Psoas muscle (tissue), 8 donors: ENCODE data around the gene NLRP6. TPM values are rescaled to one million over a fixed set of nuclear protein-coding genes. Genes with fewer than 3 reads are reported as not detected.

ENCODE experiments used
- ATAC-seq, 4 donors: fragments of 200-7000 bp; cut with Tn5 transposase; one replicate each; pipeline ENCODE4 v1.9.1; 2020; ENCODE audit warnings: moderate library complexity in 3 of 4, mild to moderate bottlenecking in 2 of 4
- DNase-seq, 2 donors: peaks; one replicate each; pipeline ENCODE4 v3.0.0-alpha.2; 2020
- H3K27ac ChIP-seq: fragments of 200-600 bp; one replicate; pipeline ENCODE4 v1.8.0; 2022
- H3K27me3 ChIP-seq, 3 donors: fragments of 200-600 bp in 1 of 3; one replicate each; pipeline versions ENCODE4 v1.6.1 to v1.8.0; 2013 to 2022; ENCODE audit warnings: low read length in 2 of 3, mild to moderate bottlenecking in 2 of 3, moderate library complexity in 1 of 3; ENCODE audit not compliant: insufficient read depth in 3 of 3
- H3K36me3 ChIP-seq, 2 donors: fragments of 200-600 bp in 1 of 2; one replicate each; pipeline versions ENCODE4 v1.6.1 to v1.8.0; 2013 to 2022; ENCODE audit warnings: low read depth in 1 of 2, mild to moderate bottlenecking in 1 of 2, moderate library complexity in 1 of 2; ENCODE audit not compliant: insufficient read depth in 1 of 2
- H3K4me1 ChIP-seq: fragments of 200-600 bp; one replicate; pipeline ENCODE4 v1.8.0; 2022
- H3K4me3 ChIP-seq: fragments of 200-600 bp; one replicate; pipeline ENCODE4 v1.8.0; 2022; ENCODE audit warnings: mild to moderate bottlenecking
- H3K9me3 ChIP-seq: fragments of 200-600 bp; one replicate; pipeline ENCODE4 v1.8.0; 2022
- WGBS, 3 donors: extraction: QIAGEN DNeasy Blood & Tissue Kit; methylation state at CpG; one replicate each; pipeline versions ENCODE4 v1.1.6 to v1.1.7; 2013; 5-methylcytosine and 5-hydroxymethylcytosine counted together
- intact Hi-C, 2 donors: fragments of 100-400 bp; cut with DNase I; formaldehyde crosslinking; loops; one replicate each; pipeline versions ENCODE4 v1.11.0 to v1.14.2; 2022
- polyA plus RNA-seq, 3 donors: library from polyadenylated mRNA; stranded (reverse); fragments of 200-250 nt; gene quantifications; one replicate each; pipeline ENCODE4 v1.2.3, GENCODE V29; 2013
- total RNA-seq, 4 donors: library from RNA; stranded (reverse); fragmentation: NEBNext Ultra II Directional in 2 of 4; extraction: Animal tissue kit (Norgen Biotek cat#: 25700) in 2 of 4; gene quantifications; one replicate each; pipeline versions ENCODE4 v1.2.1 to v1.2.4, GENCODE V29; 2021 to 2023
- TF ChIP-seq, protein P1 (sequence below): fragments of 200-600 bp; IDR thresholded peaks from one replicate; pipeline ENCODE4 v1.8.0; 2022; ENCODE audit warnings: antibody characterized with exemption
- donor health status: healthy with polysubstance abuse.
- donor health status: DM: no; HTN: no; CAD: no; lungs with moderate emphysema.
- donor health status: Bipolar disorder and iron deficiency.
- donor health status: healthy.
- donor health status: DM: yes; HTN: yes; CAD: no.
- donor health status: DM: no; HTN: no; CAD: no.
- donor health status: DM: no; HTN: no; CAD: no.
- donor health status: DM: yes; HTN: yes; CAD: no.

The NLRP6 gene
- total and polyA plus RNA-seq, 7 donors, result 0.03 to 0.17 (median 0.07) TPM; not detected in 3

- 76 to 81% (median 80%) methylated on average over 15 of the region's 15 CpGs for WGBS, 3 donors
- Histone ChIP-seq H3K27me3 (no peaks in the 10 kb centered on the region), H3K4me3 (no peak overlapping the region), H3K4me1 (no peaks in the 10 kb centered on the region), H3K9me3 (no peaks in the 10 kb centered on the region), H3K36me3 (peaks cover 0 to 8% of the 10 kb centered on the region in 2 donors), H3K27ac (no peak overlapping the region)
- TF ChIP-seq, protein P1, sequence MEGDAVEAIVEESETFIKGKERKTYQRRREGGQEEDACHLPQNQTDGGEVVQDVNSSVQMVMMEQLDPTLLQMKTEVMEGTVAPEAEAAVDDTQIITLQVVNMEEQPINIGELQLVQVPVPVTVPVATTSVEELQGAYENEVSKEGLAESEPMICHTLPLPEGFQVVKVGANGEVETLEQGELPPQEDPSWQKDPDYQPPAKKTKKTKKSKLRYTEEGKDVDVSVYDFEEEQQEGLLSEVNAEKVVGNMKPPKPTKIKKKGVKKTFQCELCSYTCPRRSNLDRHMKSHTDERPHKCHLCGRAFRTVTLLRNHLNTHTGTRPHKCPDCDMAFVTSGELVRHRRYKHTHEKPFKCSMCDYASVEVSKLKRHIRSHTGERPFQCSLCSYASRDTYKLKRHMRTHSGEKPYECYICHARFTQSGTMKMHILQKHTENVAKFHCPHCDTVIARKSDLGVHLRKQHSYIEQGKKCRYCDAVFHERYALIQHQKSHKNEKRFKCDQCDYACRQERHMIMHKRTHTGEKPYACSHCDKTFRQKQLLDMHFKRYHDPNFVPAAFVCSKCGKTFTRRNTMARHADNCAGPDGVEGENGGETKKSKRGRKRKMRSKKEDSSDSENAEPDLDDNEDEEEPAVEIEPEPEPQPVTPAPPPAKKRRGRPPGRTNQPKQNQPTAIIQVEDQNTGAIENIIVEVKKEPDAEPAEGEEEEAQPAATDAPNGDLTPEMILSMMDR, result no peak
- intact Hi-C loops, result no loop called here
- ATAC-seq (no peak), DNase-seq (no peak)
Measured at GRCh38 chr11:257766-258493, 20.3 kb upstream of the NLRP6 start.

GRCh38 chr11:259413-259812 is 18.8 kb upstream of the NLRP6 start:
- H3K27me3 ChIP-seq, result no peaks in the 10 kb centered on the region
- intact Hi-C loops, result no loop called here
- no peaks in the 10 kb centered on the region for H3K4me1 ChIP-seq
- TF ChIP-seq, protein P1, result no peak
- ATAC-seq (no peak), DNase-seq (no peak)
- H3K4me3 ChIP-seq, result no peak overlapping the region
- WGBS, 3 donors, result 64 to 74% (median 70%) methylated on average over 10 of the region's 10 CpGs
- H3K27ac ChIP-seq, result no peak overlapping the region
- H3K9me3 ChIP-seq, result no peaks in the 10 kb centered on the region
- no peaks in the 10 kb centered on the region for H3K36me3 ChIP-seq

DNA sequence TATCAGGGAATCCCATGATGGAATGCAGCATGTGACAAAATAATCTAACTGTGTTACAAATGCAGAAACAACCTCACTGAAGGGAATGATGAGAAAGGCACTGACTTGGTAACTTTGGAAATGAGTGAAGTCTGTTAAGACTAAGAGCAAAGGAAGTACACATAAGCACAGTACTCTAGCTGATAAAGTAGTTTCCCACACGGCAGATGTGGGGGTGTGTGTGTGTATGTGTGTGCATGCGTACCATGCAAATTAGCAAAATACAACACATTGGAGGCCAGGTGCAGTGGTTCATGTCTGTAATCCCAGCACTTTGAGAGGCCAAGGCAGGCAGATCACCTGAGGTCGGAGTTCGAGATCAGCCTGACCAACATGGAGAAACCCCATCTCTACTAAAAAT is 16.6 kb upstream of the NLRP6 start:
- Histone ChIP-seq H3K9me3 (peaks cover 3% of the 10 kb centered on the region), H3K4me1 (no peaks in the 10 kb centered on the region), H3K4me3 (no peak overlapping the region), H3K27me3 (no peaks in the 10 kb centered on the region), H3K36me3 (no peaks in the 10 kb centered on the region), H3K27ac (no peak overlapping the region)
- DNase-seq (no peak), ATAC-seq (no peak)
- TF ChIP-seq, protein P1, result no peak
- intact Hi-C loops, result no loop called here
- WGBS, 3 donors, result 86 to 90% (median 87%) methylated on average over 4 of the region's 4 CpGs

DNA sequence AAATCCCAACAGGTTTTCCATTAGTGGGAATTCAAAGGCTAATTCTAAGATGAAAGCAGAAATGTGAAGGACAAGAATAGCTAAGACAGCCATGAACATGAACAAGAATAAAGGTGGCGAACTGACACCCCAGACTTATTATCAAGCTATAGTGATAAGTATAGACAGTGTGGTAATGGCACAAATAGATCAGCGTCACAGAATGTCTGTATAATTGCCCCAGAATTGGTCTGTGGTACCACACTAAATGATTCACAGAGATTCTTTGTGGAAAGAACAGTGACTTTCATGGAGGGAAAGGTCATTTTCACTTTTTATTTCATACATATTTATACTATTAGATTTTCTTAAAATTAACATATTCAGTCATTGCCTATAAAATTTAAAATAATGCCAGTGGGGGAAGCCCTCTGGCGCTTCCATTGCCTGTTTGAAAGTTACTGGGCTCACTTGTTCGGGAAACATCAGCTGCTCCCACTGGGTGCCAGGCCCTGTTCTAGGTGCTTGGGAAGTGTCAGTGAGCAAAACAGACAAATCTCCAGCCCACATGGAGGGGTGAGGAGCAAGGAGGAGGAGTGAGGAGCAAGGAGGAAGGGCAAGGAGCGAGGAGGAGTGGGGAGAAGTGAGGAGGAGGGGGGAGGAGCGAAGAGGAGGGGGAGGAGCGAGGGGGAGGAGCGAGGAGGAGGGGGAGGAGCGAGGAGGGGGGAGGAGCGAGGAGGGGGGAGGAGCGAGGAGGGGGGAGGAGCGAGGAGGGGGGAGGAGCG is 11.3 kb upstream of the NLRP6 start:
- ATAC-seq (no peak), DNase-seq (no peak)
- intact Hi-C loops, result no loop called here
- no peak overlapping the region for H3K27ac ChIP-seq
- peaks cover 3% of the 10 kb centered on the region for H3K9me3 ChIP-seq
- no peak overlapping the region for H3K4me3 ChIP-seq
- peaks cover 0 to 24% (median 0%) of the 10 kb centered on the region in 3 donors for H3K27me3 ChIP-seq
- no peaks in the 10 kb centered on the region for H3K36me3 ChIP-seq
- 81 to 91% (median 86%) methylated on average over 4 to 5 of the region's 13 CpGs for WGBS, 3 donors
- no peaks in the 10 kb centered on the region for H3K4me1 ChIP-seq
- TF ChIP-seq, protein P1, result no peak
